Mucosa of rectum (tissue), 2 donors: Measurements from ENCODE around the gene AKAP8L.
"Not testable (repeated sequence)": the region's sequence is repeated elsewhere in the genome, so short reads cannot be mapped to it uniquely, and the experiment has no call there.

Source experiments
- H3K27ac ChIP-seq, 2 donors: one replicate each; pipeline ENCODE4 v1.7.0; 2013; ENCODE audit warnings: inconsistent platforms in 2 of 2, low read depth in 2 of 2, low read length in 2 of 2
- H3K27me3 ChIP-seq, 2 donors: one replicate each; pipeline ENCODE4 v1.7.0; 2013; ENCODE audit warnings: low read length in 2 of 2; ENCODE audit not compliant: control insufficient read depth in 2 of 2, insufficient read depth in 2 of 2
- H3K36me3 ChIP-seq, 2 donors: one replicate each; pipeline ENCODE4 v1.7.0; 2013; ENCODE audit warnings: low read length in 2 of 2; ENCODE audit not compliant: control insufficient read depth in 2 of 2, insufficient read depth in 2 of 2
- H3K4me1 ChIP-seq, 2 donors: one replicate each; pipeline ENCODE4 v1.7.0; 2013; ENCODE audit warnings: low read length in 2 of 2, mild to moderate bottlenecking in 1 of 2; ENCODE audit not compliant: control insufficient read depth in 2 of 2, insufficient read depth in 2 of 2
- H3K4me3 ChIP-seq, 2 donors: one replicate each; pipeline ENCODE4 v1.7.0; 2013; ENCODE audit warnings: low read length in 2 of 2
- H3K9ac ChIP-seq, 2 donors: one replicate each; pipeline ENCODE4 v1.7.0; 2013; ENCODE audit warnings: low read length in 2 of 2, low read depth in 1 of 2, mild to moderate bottlenecking in 1 of 2
- H3K9me3 ChIP-seq, 2 donors: one replicate each; pipeline ENCODE4 v1.7.0; 2013; ENCODE audit warnings: low read length in 2 of 2; ENCODE audit not compliant: control insufficient read depth in 2 of 2
- donor health status: healthy.
- donor health status: Normal muscosa, but diverticular disease.

The AKAP8L gene

GRCh38 chr19:15398501-15399233, 20.1 kb downstream of the AKAP8L start:
- no peak overlapping the region for H3K9ac ChIP-seq
- H3K27me3 ChIP-seq, result no peaks in the 10 kb centered on the region
- no peak overlapping the region for H3K27ac ChIP-seq
- H3K4me1 ChIP-seq, result peaks cover 0 to 2% of the 10 kb centered on the region in 2 donors
- H3K36me3 ChIP-seq, result peaks cover 66 to 80% of the 10 kb centered on the region in 2 donors
- H3K4me3 ChIP-seq, result no peak overlapping the region
- no peaks in the 10 kb centered on the region for H3K9me3 ChIP-seq

- Histone ChIP-seq H3K27ac (no peak overlapping the region), H3K9ac (no peak overlapping the region)
Measured at GRCh38 chr19:15397782-15398181, 21.0 kb downstream of the AKAP8L start.

GRCh38 chr19:15397236-15397635, 21.6 kb downstream of the AKAP8L start:
- Histone ChIP-seq H3K4me3 (no peak overlapping the region), H3K27ac (no peak overlapping the region), H3K27me3 (no peaks in the 10 kb centered on the region), H3K9ac (no peak overlapping the region), H3K9me3 (no peaks in the 10 kb centered on the region), H3K36me3 (peaks cover 52 to 73% of the 10 kb centered on the region in 2 donors), H3K4me1 (no peaks in the 10 kb centered on the region)

More at GRCh38 chr19:15397782-15398181, 21.0 kb downstream of the AKAP8L start:
- Histone ChIP-seq H3K36me3 (peaks cover 57 to 77% of the 10 kb centered on the region in 2 donors), H3K4me1 (no peaks in the 10 kb centered on the region), H3K27me3 (no peaks in the 10 kb centered on the region), H3K4me3 (no peak overlapping the region), H3K9me3 (no peaks in the 10 kb centered on the region)

GRCh38 chr19:15396436-15396835, 22.4 kb downstream of the AKAP8L start:
- no peaks in the 10 kb centered on the region for H3K27me3 ChIP-seq
- no peaks in the 10 kb centered on the region for H3K4me1 ChIP-seq
- no peak overlapping the region for H3K4me3 ChIP-seq
- no peaks in the 10 kb centered on the region for H3K9me3 ChIP-seq
- H3K27ac ChIP-seq, result no peak overlapping the region
- H3K36me3 ChIP-seq, result peaks cover 48 to 71% of the 10 kb centered on the region in 2 donors
- H3K9ac ChIP-seq, result no peak overlapping the region

GRCh38 chr19:15395251-15395650, 23.5 kb downstream of the AKAP8L start:
- not testable (repeated sequence) for H3K27ac ChIP-seq, H3K27me3 ChIP-seq, H3K9me3 ChIP-seq, H3K4me3 ChIP-seq, H3K9ac ChIP-seq, H3K4me1 ChIP-seq
- peaks cover 40 to 61% of the 10 kb centered on the region in 2 donors for H3K36me3 ChIP-seq

GRCh38 chr19:15394426-15394825, 24.4 kb downstream of the AKAP8L start:
- no peak overlapping the region for H3K9ac ChIP-seq
- no peaks in the 10 kb centered on the region for H3K27me3 ChIP-seq
- H3K9me3 ChIP-seq, result no peaks in the 10 kb centered on the region
- H3K4me1 ChIP-seq, result no peaks in the 10 kb centered on the region
- no peak overlapping the region for H3K27ac ChIP-seq
- no peak overlapping the region for H3K4me3 ChIP-seq
- peaks cover 33 to 54% of the 10 kb centered on the region in 2 donors for H3K36me3 ChIP-seq

GRCh38 chr19:15393963-15394362, 24.8 kb downstream of the AKAP8L start:
- no peak overlapping the region for H3K27ac ChIP-seq
- no peak overlapping the region for H3K9ac ChIP-seq
- no peaks in the 10 kb centered on the region for H3K27me3 ChIP-seq
- H3K9me3 ChIP-seq, result no peaks in the 10 kb centered on the region
- H3K4me1 ChIP-seq, result no peaks in the 10 kb centered on the region
- H3K36me3 ChIP-seq, result peaks cover 28 to 50% of the 10 kb centered on the region in 2 donors
- no peak overlapping the region for H3K4me3 ChIP-seq

GRCh38 chr19:15390814-15391213, 28.0 kb downstream of the AKAP8L start:
- Histone ChIP-seq H3K36me3 (peaks cover 12 to 27% of the 10 kb centered on the region in 2 donors), H3K9me3 (no peaks in the 10 kb centered on the region), H3K27ac (no peak overlapping the region), H3K4me3 (no peak overlapping the region), H3K4me1 (no peaks in the 10 kb centered on the region), H3K9ac (no peak overlapping the region), H3K27me3 (no peaks in the 10 kb centered on the region)

GRCh38 chr19:15381864-15382263, 36.9 kb downstream of the AKAP8L start:
- Histone ChIP-seq H3K9ac (no peak overlapping the region), H3K9me3 (no peaks in the 10 kb centered on the region), H3K36me3 (peaks cover 3 to 5% of the 10 kb centered on the region in 2 donors), H3K27ac (no peak overlapping the region), H3K27me3 (no peaks in the 10 kb centered on the region), H3K4me1 (peaks cover 11 to 20% of the 10 kb centered on the region in 2 donors), H3K4me3 (no peak overlapping the region)

- peaks cover 14 to 23% of the 10 kb centered on the region in 2 donors for H3K4me1 ChIP-seq
- peaks cover 3% of the 10 kb centered on the region in 2 donors for H3K36me3 ChIP-seq
- no peak overlapping the region for H3K4me3 ChIP-seq
- H3K9ac ChIP-seq, result no peak overlapping the region
- H3K9me3 ChIP-seq, result no peaks in the 10 kb centered on the region
- H3K27me3 ChIP-seq, result no peaks in the 10 kb centered on the region
- H3K27ac ChIP-seq, result no peak overlapping the region
Measured at GRCh38 chr19:15381429-15381828, 37.4 kb downstream of the AKAP8L start.
